GM18498 (cell line): Measurements from ENCODE around the gene UBE2E1.
A peak's percentile ranks its signal among the peaks of the same experiment; 100 is the strongest.

ENCODE experiments used
- ATAC-seq: cut with Tn5 transposase; IDR thresholded peaks from one replicate; pipeline ENCODE4 v1.9.1; 2021; ENCODE audit warnings: mild to moderate bottlenecking, moderate library complexity; ENCODE audit not compliant: unreplicated experiment

The UBE2E1 gene

GRCh38 chr3:23819599-23820360 is 14.0 kb downstream of the UBE2E1 start:
- ATAC-seq: peak; percentile 69

GRCh38 chr3:23820888-23821287 is 15.1 kb downstream of the UBE2E1 start:
- ATAC-seq: no peak

- no peak for ATAC-seq
Measured at GRCh38 chr3:23821858-23822257, 16.1 kb downstream of the UBE2E1 start.

GRCh38 chr3:23822559-23822958 is 16.8 kb downstream of the UBE2E1 start:
- no peak for ATAC-seq

GRCh38 chr3:23823620-23824019 is 17.9 kb downstream of the UBE2E1 start:
- ATAC-seq: no peak

GRCh38 chr3:23824699-23825444 is 19.1 kb downstream of the UBE2E1 start:
- no peak for ATAC-seq

GRCh38 chr3:23825802-23826201 is 20.0 kb downstream of the UBE2E1 start:
- no peak for ATAC-seq

GRCh38 chr3:23826382-23827064 is 20.8 kb downstream of the UBE2E1 start:
- no peak for ATAC-seq

GRCh38 chr3:23829242-23829934 is 23.6 kb downstream of the UBE2E1 start:
- peak; percentile 53 for ATAC-seq

- ATAC-seq: peak; percentile 86
Measured at GRCh38 chr3:23830869-23831484, 25.2 kb downstream of the UBE2E1 start.

GRCh38 chr3:23831517-23832394 is 26.0 kb downstream of the UBE2E1 start:
- ATAC-seq: peak; percentile 9

GRCh38 chr3:23832523-23832922 is 26.8 kb downstream of the UBE2E1 start:
- ATAC-seq: no peak

- ATAC-seq: no peak
Measured at GRCh38 chr3:23834082-23834870, 28.5 kb downstream of the UBE2E1 start.

- no peak for ATAC-seq
Measured at GRCh38 chr3:23835087-23835486, 29.3 kb downstream of the UBE2E1 start.

- ATAC-seq: no peak
Measured at GRCh38 chr3:23835802-23836201, 30.0 kb downstream of the UBE2E1 start.

- ATAC-seq: no peak
Measured at GRCh38 chr3:23836536-23837230, 30.9 kb downstream of the UBE2E1 start.

- ATAC-seq: no peak
Measured at GRCh38 chr3:23837286-23837685, 31.5 kb downstream of the UBE2E1 start.

GRCh38 chr3:23837691-23838090 is 31.9 kb downstream of the UBE2E1 start:
- peak; percentile 43 for ATAC-seq
